A673 (cell line): ENCODE measurements around the gene SYTL4.

Experiments
- CTCF ChIP-seq: fragments of 300-800, 200-600 bp; sonication (generic); conservative IDR thresholded peaks from 2 replicates; pipeline ENCODE4 v1.5.1; 2017; ENCODE audit warnings: low read depth, mild to moderate bottlenecking, antibody characterized with exemption, low read length, moderate library complexity, mixed read lengths
- EZH2 ChIP-seq: fragments of 200-600 bp; sonication (generic); IDR thresholded peaks from 2 replicates; pipeline ENCODE4 v1.6.1; 2017; ENCODE audit warnings: borderline replicate concordance, low read depth, mild to moderate bottlenecking, mixed read lengths, antibody characterized with exemption, low read length; ENCODE audit not compliant: poor library complexity, severe bottlenecking

- TF ChIP-seq CTCF (no peak), EZH2 (no peak)
Measured at GRCh38 chrX:100695302-100695701, 36.6 kb downstream of the SYTL4 start.
